Activated CD4-positive, CD25-positive, alpha-beta regulatory T cell (primary cell): ENCODE measurements around the gene IRX1.

Source experiments
- DNase-seq, 4 experiments: peaks; one replicate each; lab custom pipeline; 2025; lab: John Stamatoyannopoulos, UW

Gene IRX1

GRCh38 chr5:3600106-3601060 is 4.8 kb downstream of the IRX1 start:
- DNase-seq = no peak

DNA sequence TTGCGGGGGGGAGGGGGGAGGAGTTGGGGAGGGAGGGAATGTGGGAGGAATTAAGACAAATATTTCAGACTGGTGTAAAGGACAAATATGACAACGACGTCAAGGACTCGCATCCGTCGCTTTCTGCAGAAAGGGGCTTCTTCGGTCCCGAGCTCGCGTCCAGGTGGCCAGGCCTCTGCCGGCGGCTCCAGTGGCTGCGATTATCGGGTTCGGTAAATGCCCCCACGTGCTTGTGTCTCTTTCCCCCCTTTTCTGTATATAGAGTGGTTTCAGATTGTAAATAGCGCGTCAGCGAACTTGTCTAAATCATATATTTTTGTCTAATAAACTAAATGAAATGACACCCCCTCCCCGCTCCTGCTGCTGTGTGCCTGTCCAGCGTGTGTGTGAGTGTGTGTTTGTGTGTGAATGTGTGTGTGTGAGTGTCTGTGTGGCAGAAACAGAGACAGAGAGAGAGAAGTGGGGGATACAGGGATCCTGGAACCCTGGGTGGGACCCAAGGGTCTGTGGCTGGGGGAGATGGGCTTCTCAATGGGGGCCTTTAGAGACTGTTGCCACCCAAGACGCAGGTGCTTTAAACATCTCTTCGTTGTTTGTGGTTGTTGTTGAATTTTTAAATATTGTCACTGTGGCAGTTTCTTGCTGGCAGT is 5.6 kb downstream of the IRX1 start:
- DNase-seq = no peak

DNA sequence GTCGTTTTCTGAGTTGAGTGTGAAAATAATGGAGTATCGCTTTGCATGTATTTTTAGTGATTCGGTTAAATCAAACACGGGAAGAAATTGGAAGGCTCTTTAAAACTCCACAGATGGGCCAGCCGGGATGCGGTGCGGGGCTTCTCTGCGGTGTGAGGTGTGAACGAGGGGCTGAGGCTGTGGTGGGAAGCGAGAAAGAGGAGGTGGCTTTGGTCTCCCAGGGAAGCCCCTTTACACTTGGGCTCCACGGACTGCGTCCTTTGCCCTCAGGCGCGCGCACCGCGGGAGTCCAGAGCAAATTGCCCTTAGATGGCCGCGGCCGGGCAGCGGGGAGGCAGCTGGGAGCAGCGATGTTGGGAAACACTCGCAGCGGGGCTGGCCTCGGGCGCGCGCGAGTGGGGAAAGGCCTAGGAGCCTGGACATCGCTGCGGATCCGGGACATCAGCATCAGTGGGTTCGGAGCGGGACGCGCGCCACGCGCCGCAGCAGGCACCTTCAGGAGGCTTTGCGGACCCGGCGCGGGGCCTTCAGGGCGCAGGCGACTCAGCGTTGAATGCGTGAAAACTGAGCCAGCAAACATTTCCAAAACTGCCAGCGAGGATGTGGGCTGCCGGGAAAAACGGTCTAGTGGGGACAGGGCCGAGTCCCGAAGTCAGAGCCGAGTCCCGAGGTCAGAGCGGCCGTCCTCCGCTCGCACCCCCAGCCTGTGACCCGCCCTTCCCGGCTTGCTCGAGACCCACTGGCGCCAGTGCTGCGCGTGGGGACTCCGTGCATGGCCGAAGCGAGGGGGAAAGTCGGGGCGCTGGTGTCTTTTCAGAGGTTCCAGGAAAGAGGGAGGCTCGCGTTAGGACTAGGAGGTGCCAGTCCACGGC is 6.5 kb downstream of the IRX1 start:
- no peak for DNase-seq

- no peak for DNase-seq
Observed at GRCh38 chr5:3602785-3603502, 7.3 kb downstream of the IRX1 start.

- DNase-seq = no peak
Observed at GRCh38 chr5:3604501-3604900, 8.9 kb downstream of the IRX1 start.

DNA sequence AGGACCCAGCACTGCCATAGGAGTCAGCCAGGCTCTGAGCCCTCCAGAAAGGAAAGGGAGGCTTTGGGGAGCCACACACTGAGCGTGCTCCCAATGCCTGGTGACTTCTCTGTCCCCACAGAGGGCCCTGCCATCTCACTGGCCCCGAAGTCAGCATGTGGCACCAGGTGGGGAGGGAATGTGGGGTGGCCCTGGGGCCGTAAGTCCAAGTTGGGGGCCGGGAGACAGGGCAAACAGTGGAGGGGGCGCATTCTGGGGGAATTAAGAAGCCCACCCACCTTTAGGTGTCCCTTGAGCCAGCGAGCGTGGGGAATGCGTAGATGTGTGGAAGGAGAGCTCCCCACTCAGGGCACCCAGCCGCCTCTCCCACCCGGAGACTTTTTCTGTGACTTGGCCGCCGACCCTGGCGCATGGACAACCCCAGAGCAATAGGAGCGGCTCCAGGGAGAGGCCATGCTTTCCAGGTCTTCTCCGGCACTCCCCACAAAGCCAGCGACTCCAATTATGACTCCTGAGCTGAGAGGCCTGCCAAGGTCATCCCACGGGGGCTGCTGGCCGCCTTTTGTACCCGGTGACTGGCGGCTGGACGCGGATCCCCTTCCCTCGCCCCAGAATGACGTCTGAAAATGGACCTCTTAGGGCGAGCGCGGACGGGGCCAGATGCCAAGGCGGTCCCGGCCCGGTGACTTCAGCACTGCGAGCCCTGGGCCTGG is 9.8 kb downstream of the IRX1 start:
- no peak for DNase-seq

DNA sequence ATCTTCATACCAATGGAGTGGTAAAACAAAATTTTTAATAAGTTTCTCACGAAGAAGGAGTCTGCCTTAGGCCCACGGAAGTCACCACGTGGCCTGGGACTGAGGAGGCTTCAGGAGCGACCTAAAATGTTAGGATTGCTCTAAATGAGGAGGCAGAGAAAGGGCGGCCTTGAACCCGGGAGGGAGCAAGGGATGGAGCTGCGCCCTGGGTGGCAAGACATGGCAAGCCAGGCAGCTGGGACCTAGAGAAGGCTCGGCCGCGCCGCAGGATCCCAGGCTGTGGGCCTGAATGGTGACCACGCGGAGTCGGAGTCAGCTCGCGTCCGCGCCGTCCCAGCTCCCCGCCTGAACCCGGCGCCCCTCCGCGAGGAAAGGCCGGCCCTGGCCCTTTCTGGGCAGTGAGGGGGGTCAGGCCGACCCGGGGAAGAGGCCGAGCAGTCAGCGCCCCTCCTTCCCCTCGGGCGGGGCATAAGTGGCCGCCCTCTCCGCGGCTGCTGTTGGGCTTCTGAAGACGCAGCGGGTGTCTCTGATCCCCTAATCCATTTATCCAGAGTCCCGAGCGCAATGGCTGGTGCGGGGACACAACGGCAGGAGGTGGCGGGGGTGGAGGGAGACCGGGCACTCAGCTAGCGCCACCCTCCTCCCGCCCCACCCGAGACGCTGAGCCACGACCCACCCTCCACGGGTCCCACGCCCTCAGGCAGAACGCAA is 10.6 kb downstream of the IRX1 start:
- no peak for DNase-seq

- no peak for DNase-seq
Observed at GRCh38 chr5:3607541-3608181, 12.0 kb downstream of the IRX1 start.

- no peak for DNase-seq
Observed at GRCh38 chr5:3609120-3609681, 13.6 kb downstream of the IRX1 start.

- DNase-seq = no peak
Observed at GRCh38 chr5:3612591-3613042, 17.0 kb downstream of the IRX1 start.

DNA sequence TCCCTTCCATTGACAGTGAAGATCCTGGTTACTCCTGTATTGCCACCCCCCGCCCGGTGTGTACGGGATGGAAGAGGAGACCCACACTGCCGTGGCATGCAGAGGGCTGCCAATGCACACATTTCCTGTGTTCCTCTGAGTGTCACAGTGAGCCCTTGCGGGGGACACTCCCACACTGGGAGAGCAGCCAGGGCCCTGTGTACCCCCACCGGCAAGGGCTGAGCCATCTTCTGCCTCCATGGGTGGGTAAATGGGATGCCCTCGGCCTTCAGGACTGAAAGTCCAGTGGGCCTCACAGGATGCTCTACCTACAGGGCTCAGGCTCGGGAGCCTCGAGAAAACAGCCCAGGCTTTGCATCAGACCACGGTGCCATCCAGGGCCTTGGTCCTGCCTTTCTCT is 18.1 kb downstream of the IRX1 start:
- no peak for DNase-seq

- no peak for DNase-seq
Observed at GRCh38 chr5:3615217-3615616, 19.6 kb downstream of the IRX1 start.

GRCh38 chr5:3615829-3616228 is 20.2 kb downstream of the IRX1 start:
- DNase-seq = no peak

- DNase-seq = no peak
Observed at GRCh38 chr5:3619579-3619978, 23.9 kb downstream of the IRX1 start.

GRCh38 chr5:3622961-3623360 is 27.3 kb downstream of the IRX1 start:
- no peak for DNase-seq

GRCh38 chr5:3625626-3626025 is 30.0 kb downstream of the IRX1 start:
- DNase-seq = no peak

- no peak for DNase-seq
Observed at GRCh38 chr5:3634061-3634460, 38.4 kb downstream of the IRX1 start.

DNA sequence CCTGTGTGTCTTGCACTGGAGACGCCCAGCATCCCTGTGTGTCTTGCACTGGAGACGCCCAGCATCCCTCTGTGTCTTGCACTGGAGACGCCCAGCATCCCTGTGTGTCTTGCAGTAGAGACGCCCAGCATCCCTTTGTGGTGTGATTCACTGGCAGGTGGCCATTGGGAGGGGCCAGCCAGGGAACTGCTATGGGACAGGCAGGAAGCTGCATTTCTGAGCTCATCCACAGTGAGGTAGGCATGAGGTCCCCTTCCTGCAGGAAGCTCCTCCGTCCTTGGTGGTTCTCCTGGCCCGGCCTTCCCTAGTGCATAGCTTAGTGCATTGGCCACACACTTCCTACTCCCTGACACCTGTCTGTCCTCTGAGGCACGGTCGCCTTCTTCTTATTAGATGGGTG is 43.5 kb downstream of the IRX1 start:
- no peak for DNase-seq

DNA sequence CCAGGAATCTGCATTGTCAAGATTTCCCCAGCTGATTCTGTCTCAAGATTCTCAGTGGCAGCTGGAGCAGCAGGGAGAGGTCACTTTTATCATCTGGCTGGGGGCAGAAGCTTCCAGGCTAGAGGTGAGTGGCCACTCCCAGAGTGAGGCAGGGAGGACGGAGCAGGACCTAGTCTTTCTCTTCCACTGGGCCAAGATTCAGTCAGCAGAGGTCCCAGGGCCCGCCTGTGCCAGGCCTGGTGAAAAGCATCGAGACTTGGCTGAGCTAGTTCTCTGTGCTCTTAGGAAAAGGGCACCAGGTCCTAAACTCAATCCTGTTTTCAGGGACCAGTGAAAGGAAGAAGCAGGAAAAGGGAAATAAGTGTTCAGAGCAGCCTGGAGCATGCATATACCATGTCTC is 46.6 kb downstream of the IRX1 start:
- no peak for DNase-seq

- DNase-seq = no peak
Observed at GRCh38 chr5:3650320-3650719, 54.7 kb downstream of the IRX1 start.
